Common myeloid progenitor, CD34-positive (primary cell): ENCODE data around the gene CDKL1.

Experiments used
- CTCF ChIA-PET: fragments of 350-600 bp; sonication (Branson Sonifier 250); formaldehyde crosslinking; loops from one replicate; lab custom pipeline; 2021; ENCODE audit warnings: antibody characterized with exemption; lab: Charles Lee
- POLR2A ChIA-PET: fragments of 350-600 bp; sonication (Branson Sonifier 250); formaldehyde crosslinking; loops from one replicate; lab custom pipeline; 2021; ENCODE audit warnings: antibody characterized with exemption; lab: Charles Lee
- DNase-seq, 3 donors: peaks; one replicate each; pipeline versions ENCODE4 v3.0.0 to v3.0.0-alpha.2; 2013
- H3K27ac ChIP-seq, 2 experiments: 1 replicate in 1 of 2; 2 replicates in 1 of 2; pipeline ENCODE4 v1.7.0; 2013; ENCODE audit warnings: inconsistent platforms in 2 of 2, low read length in 2 of 2, mild to moderate bottlenecking in 2 of 2, low read depth in 1 of 2, moderate library complexity in 1 of 2; ENCODE audit not compliant: severe bottlenecking in 2 of 2, insufficient read depth in 1 of 2, poor library complexity in 1 of 2
- H3K27me3 ChIP-seq, 5 experiments: replicated peaks in 2 of 5; 1 replicate in 3 of 5; 2 replicates in 2 of 5; pipeline versions ENCODE4 v1.6.1 to v1.7.0; 2013; ENCODE audit warnings: low read length in 4 of 5, mild to moderate bottlenecking in 2 of 5, moderate library complexity in 2 of 5, inconsistent platforms in 1 of 5; ENCODE audit not compliant: insufficient read depth in 5 of 5, control insufficient read depth in 4 of 5
- H3K36me3 ChIP-seq, 4 experiments: 1 replicate in 2 of 4; 2 replicates in 2 of 4; pipeline versions ENCODE4 v1.6.1 to v1.7.0; 2013; ENCODE audit warnings: low read length in 3 of 4, control low read depth in 1 of 4, mild to moderate bottlenecking in 1 of 4; ENCODE audit not compliant: control insufficient read depth in 4 of 4, insufficient read depth in 4 of 4
- H3K4me1 ChIP-seq, 4 experiments: 1 replicate in 3 of 4; 2 replicates in 1 of 4; pipeline versions ENCODE4 v1.6.1 to v1.7.1; 2013; ENCODE audit warnings: low read length in 3 of 4, mild to moderate bottlenecking in 3 of 4, control low read depth in 1 of 4, inconsistent platforms in 1 of 4, moderate library complexity in 1 of 4; ENCODE audit not compliant: control insufficient read depth in 4 of 4, insufficient read depth in 4 of 4; ENCODE audit errors: control extremely low read depth in 1 of 4
- H3K4me3 ChIP-seq, 7 experiments: 1 replicate in 4 of 7; 2 replicates in 3 of 7; pipeline versions ENCODE4 v1.5.1 to v1.7.0; 2013; ENCODE audit warnings: mild to moderate bottlenecking in 7 of 7, low read length in 6 of 7, moderate library complexity in 6 of 7, inconsistent platforms in 2 of 7, low read depth in 2 of 7, control low read depth in 1 of 7; ENCODE audit not compliant: insufficient read depth in 4 of 7, control insufficient read depth in 1 of 7; ENCODE audit errors: extremely low read depth in 1 of 7
- H3K9me3 ChIP-seq, 5 experiments: 1 replicate in 4 of 5; 2 replicates in 1 of 5; pipeline versions ENCODE4 v1.6.1 to v1.7.1; 2013; ENCODE audit warnings: low read length in 4 of 5, mild to moderate bottlenecking in 2 of 5, inconsistent platforms in 1 of 5, low read depth in 1 of 5, moderate library complexity in 1 of 5; ENCODE audit not compliant: control insufficient read depth in 4 of 5, insufficient read depth in 2 of 5; ENCODE audit errors: control extremely low read depth in 1 of 5
- WGBS: methylation state at CpG from one replicate; pipeline ENCODE4 v1.1.5; 2013; ENCODE audit not compliant: insufficient coverage; 5-methylcytosine and 5-hydroxymethylcytosine counted together

CDKL1 gene

DNA sequence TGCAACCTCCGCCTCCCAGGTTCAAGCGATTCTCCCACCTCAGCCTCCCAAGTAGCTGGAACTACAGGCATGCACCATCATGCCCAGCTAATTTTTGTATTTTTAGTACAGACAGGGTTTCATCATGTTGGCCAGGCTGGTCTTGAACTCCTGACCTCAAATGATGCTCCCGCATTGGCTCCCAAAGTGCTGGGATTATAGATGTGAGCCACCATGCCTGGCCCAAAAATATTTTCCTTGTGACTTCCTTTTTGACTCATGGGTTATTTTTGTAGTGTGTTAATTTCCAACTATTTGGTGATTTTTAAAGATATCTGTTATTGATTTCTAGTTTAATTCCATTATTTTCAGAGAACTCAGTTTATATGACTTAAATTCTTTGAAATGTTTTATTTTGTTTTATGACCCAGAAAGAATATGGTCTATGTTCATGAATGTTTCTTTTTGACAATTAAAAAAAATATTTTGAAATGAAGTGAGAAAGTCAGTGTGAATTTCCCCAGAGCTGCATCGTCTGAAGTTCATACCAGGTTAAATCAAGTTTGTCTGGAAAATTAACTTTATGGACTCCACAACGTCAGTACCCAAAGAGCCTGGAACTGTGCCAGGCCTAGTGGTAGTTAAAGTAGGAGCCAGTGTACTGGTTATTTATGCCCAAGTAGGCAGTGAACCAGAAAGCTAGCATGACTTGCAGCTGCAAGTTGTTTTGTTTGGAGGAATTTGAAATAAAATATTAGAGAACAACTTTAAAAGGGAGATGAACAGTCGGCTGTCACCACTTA is 2.8 kb upstream of the CDKL1 start:
- Histone ChIP-seq H3K36me3 (no peaks in the 10 kb centered on the region), H3K4me3 (no peak overlapping the region), H3K27ac (no peak overlapping the region), H3K4me1 (peaks cover 0 to 28% (median 21%) of the 10 kb centered on the region in 4 experiments), H3K9me3 (no peaks in the 10 kb centered on the region), H3K27me3 (no peaks in the 10 kb centered on the region)
- CTCF ChIA-PET: no interaction called here
- POLR2A ChIA-PET: no interaction called here
- peak; percentile 19 to 36 (median 33) for DNase-seq
- WGBS: 93% methylated on average over 6 of the region's 6 CpGs

DNA sequence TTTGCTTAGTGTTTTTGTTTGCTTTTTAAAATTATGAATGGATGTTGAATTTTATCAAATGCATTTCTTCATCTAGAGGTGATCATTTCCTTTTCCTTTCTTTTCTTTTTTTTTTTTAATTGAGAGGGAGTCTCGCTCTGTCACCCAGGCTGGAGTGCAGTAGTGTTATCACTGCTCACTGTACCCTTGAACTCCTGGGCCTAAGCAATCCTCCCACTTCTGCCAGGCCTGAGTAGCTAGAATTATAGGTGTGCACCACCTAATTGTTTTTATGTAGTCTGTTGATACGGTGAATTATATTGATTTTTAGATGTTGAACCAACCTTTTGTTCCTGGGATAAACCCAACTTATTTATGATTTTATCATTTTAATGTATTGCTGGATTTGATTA is 1.5 kb upstream of the CDKL1 start:
- POLR2A ChIA-PET: no interaction called here
- Histone ChIP-seq H3K4me1 (peaks cover 0 to 21% (median 18%) of the 10 kb centered on the region in 4 experiments), H3K4me3 (no peak overlapping the region), H3K9me3 (no peaks in the 10 kb centered on the region), H3K27ac (no peak overlapping the region), H3K27me3 (no peaks in the 10 kb centered on the region), H3K36me3 (no peaks in the 10 kb centered on the region)
- CTCF ChIA-PET: interaction anchor here (1.8 kb wide), 1 partner anchor 77 kb away, joined by 5 read pairs; no protein-coding TSS in a partner anchor
- WGBS: 100% methylated on average over 1 of the region's 2 CpGs
- no peak for DNase-seq

DNA sequence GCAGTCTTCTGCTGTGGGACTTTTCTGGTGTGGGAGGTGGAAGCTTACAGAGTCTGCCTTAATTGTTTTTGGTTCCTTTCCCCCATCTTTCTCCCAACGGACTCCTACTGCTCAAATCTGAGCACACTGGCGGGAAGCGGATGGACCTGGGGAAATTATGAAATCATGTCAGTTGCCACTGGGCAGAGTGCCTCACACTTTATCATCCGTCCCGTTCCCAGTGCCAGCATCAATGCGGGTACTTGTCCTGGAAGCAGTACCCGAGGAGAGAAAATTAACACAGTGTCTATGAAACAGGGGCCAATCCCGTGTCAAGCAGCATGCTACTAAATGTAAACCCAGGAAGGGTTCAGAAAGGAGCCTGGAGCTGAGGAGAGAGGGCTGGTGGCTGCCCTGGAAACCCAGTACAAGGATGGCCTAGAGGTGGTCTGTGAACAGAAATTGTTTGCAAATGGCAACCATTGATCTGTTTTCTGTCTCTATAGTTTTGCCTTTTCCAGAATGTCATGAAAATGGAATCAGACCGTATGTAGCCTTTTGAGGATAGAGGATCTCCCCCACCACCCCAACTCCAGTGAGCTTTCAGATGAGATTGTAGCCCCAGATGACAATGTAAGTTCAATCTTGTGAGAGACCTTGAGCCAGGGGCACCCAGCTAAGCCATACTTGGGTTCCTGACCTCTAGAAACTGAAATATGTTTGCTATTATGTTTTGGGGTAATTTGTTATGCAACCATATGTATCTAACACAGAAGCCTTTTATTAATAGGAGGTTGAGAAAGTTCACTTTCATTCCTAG is 908 bp upstream of the CDKL1 start:
- H3K4me1 ChIP-seq: peaks cover 0 to 21% (median 15%) of the 10 kb centered on the region in 4 experiments
- peak overlapping the region in 1 of 2 experiments; percentile 5 for H3K27ac ChIP-seq
- DNase-seq: no peak
- ChIA-PET CTCF (interaction anchor here (1.8 kb wide), 1 partner anchor 76 kb away, joined by 5 read pairs; no protein-coding TSS in a partner anchor), POLR2A (no interaction called here)
- no peaks in the 10 kb centered on the region for H3K27me3 ChIP-seq
- no peaks in the 10 kb centered on the region for H3K36me3 ChIP-seq
- H3K9me3 ChIP-seq: no peaks in the 10 kb centered on the region
- WGBS: 70% methylated on average over 8 of the region's 9 CpGs
- H3K4me3 ChIP-seq: peak overlapping the region in 6 of 7 experiments; percentile 36 to 86 (median 72)

DNA sequence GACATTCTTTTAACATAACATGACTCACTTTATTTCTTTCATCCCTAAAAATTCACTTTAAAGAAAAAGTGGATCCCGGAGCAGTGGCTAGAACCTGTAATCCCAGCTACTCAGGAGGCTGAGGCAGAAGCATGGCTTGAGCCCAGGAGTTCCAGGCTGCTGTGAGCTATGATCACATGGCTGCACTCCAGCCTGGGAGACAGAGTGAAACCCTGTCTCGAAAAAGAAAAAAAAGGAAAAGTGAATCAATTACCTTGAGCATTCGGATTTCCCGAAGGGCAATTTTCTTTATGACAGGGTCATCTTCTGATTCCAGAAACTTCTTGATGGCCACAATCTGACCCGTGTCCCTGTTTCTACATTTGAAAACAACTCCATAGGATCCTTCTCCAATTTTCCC is 1.2 kb downstream of the CDKL1 start:
- DNase-seq: no peak
- ChIA-PET POLR2A (no interaction called here), CTCF (interaction anchor here (1.1 to 1.6 kb wide), 2 partner anchors 24 to 53 kb away, joined by 3 read pairs; no protein-coding TSS in a partner anchor)
- peak overlapping the region in 2 of 7 experiments; percentile 72 to 86 for H3K4me3 ChIP-seq
- no peaks in the 10 kb centered on the region for H3K9me3 ChIP-seq
- no peaks in the 10 kb centered on the region for H3K27me3 ChIP-seq
- H3K36me3 ChIP-seq: no peaks in the 10 kb centered on the region
- 96% methylated on average over 5 of the region's 5 CpGs for WGBS
- no peak overlapping the region for H3K27ac ChIP-seq
- peaks cover 0 to 21% (median 15%) of the 10 kb centered on the region in 4 experiments for H3K4me1 ChIP-seq

DNA sequence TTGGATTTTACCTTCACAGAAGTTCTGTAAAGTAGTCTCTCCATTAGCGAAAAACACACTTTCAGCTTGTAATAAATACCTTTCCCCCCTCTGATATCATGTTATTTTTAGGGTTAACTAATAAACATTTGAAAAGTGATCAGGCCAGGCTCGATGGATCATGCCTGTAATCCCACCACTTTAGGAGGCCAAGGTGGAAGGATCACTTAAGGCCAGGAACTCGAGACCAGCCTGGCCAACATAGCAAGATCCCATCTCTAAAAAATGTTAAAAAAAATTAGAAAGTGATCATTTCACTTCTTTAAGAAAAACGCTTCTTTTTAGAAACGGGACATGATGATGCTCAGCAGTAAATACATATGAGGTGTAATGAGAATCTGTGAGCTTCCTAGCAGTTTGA is 2.0 kb downstream of the CDKL1 start:
- DNase-seq: no peak
- no peaks in the 10 kb centered on the region for H3K27me3 ChIP-seq
- no peaks in the 10 kb centered on the region for H3K36me3 ChIP-seq
- no peak overlapping the region for H3K27ac ChIP-seq
- H3K4me3 ChIP-seq: no peak overlapping the region
- POLR2A ChIA-PET: interaction anchor here (1.3 kb wide), 1 partner anchor 9 kb away, joined by 3 read pairs; no protein-coding TSS in a partner anchor
- CTCF ChIA-PET: interaction anchor here (1.1 to 1.4 kb wide), 3 partner anchors 25 to 51 kb away, joined by 3 to 4 read pairs (median 3); no protein-coding TSS in a partner anchor
- 100% methylated on average over 2 of the region's 5 CpGs for WGBS
- peaks cover 0 to 21% (median 15%) of the 10 kb centered on the region in 4 experiments for H3K4me1 ChIP-seq
- no peaks in the 10 kb centered on the region for H3K9me3 ChIP-seq

DNA sequence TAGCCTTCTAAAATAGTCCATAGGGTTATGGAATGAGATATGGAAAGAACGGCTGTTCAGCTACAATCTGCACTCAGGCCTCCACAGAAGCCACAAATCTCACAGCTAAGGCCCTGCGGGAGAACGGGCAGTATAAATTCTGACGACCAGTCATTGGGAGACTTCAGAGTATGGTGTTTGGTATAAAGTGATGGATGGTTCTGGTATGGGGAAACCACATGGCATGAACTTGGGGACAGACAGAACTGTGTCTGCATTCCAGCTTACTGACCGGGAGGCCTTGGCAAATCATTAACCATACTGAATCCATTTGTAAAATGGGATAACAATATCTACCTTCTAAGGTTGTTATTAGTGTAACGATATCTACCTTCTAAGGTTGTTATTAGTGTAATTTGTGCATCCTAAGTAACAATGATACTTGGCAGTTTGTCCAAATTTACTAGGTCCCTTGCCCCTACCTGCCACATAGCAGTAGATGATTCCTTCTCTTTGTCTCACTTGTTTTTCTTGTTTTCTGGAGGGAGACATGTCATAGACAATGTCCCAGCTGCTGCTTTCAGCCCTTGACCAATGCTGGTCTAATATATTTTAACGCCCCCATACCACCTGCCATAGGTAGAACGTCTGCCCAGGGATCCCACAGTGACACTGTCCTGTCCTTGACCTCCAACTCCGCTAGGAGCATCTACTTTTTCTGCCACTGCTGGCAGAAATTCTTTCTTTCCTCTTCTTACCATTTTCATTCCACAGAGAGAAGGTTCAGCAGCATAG is 6.8 kb downstream of the CDKL1 start:
- POLR2A ChIA-PET: no interaction called here
- no peak for DNase-seq
- Histone ChIP-seq H3K27ac (no peak overlapping the region), H3K4me1 (no peaks in the 10 kb centered on the region), H3K4me3 (no peak overlapping the region), H3K27me3 (no peaks in the 10 kb centered on the region), H3K36me3 (peaks cover 0 to 3% (median 0%) of the 10 kb centered on the region in 4 experiments), H3K9me3 (no peaks in the 10 kb centered on the region)
- CTCF ChIA-PET: interaction anchor here (1.2 kb wide), 1 partner anchor 18 kb away, joined by 3 read pairs; no protein-coding TSS in a partner anchor
- 94% methylated on average over 4 of the region's 9 CpGs for WGBS
